ENCODE data around the gene ARHGAP33. TPM values are rescaled to one million over a fixed set of nuclear protein-coding genes. Genes with fewer than 3 reads are reported as not detected.

ARHGAP33 gene
- total RNA-seq, 6 experiments from 2014 or later: 5.4 to 11.0 (median 8.8) TPM

GRCh38 chr19:35729763-35730162, 45.6 kb upstream of the ARHGAP33 start:
- Mint-ChIP-seq H3K36me3 (ENCODE audit: low read depth) (peaks cover 12% of the 10 kb centered on the region), H3K9me3 (no peaks in the 10 kb centered on the region), H3K4me1 (ENCODE audit: low read depth) (no peaks in the 10 kb centered on the region), H3K27me3 (ENCODE audit: insufficient read depth) (peaks cover 6% of the 10 kb centered on the region), H3K27ac (no peak overlapping the region), H3K4me3 (no peak overlapping the region)
- TF ChIP-seq CTCF (IDR thresholded peaks at IDR 0.05): no peak
- DNase-seq: no peak

GRCh38 chr19:35730326-35730725, 45.0 kb upstream of the ARHGAP33 start:
- no peaks in the 10 kb centered on the region for H3K4me1 Mint-ChIP-seq (ENCODE audit: low read depth)
- TF ChIP-seq CTCF (IDR thresholded peaks at IDR 0.05): no peak
- no peaks in the 10 kb centered on the region for H3K9me3 Mint-ChIP-seq
- H3K27me3 Mint-ChIP-seq (ENCODE audit: insufficient read depth): peaks cover 6% of the 10 kb centered on the region
- H3K27ac Mint-ChIP-seq: no peak overlapping the region
- H3K4me3 Mint-ChIP-seq: no peak overlapping the region
- peaks cover 12% of the 10 kb centered on the region for H3K36me3 Mint-ChIP-seq (ENCODE audit: low read depth)
- DNase-seq: no peak

GRCh38 chr19:35731353-35731752, 44.0 kb upstream of the ARHGAP33 start:
- no peak for TF ChIP-seq CTCF (IDR thresholded peaks at IDR 0.05)
- peaks cover 9% of the 10 kb centered on the region for H3K27me3 Mint-ChIP-seq (ENCODE audit: insufficient read depth)
- no peak for DNase-seq
- H3K4me1 Mint-ChIP-seq (ENCODE audit: low read depth): no peaks in the 10 kb centered on the region
- peaks cover 16% of the 10 kb centered on the region for H3K36me3 Mint-ChIP-seq (ENCODE audit: low read depth)
- no peaks in the 10 kb centered on the region for H3K9me3 Mint-ChIP-seq
- no peak overlapping the region; the same call in 1 of the 2 replicates for H3K27ac Mint-ChIP-seq
- H3K4me3 Mint-ChIP-seq: no peak overlapping the region

- TF ChIP-seq CTCF (IDR thresholded peaks at IDR 0.05): no peak
- H3K27me3 Mint-ChIP-seq (ENCODE audit: insufficient read depth): peaks cover 9% of the 10 kb centered on the region
- peaks cover 16% of the 10 kb centered on the region for H3K36me3 Mint-ChIP-seq (ENCODE audit: low read depth)
- no peak overlapping the region for H3K4me3 Mint-ChIP-seq
- H3K9me3 Mint-ChIP-seq: no peaks in the 10 kb centered on the region
- no peak for DNase-seq
- H3K27ac Mint-ChIP-seq: no peak overlapping the region
- H3K4me1 Mint-ChIP-seq (ENCODE audit: low read depth): no peaks in the 10 kb centered on the region
These were observed 43.5 kb upstream of the ARHGAP33 start for GRCh38 chr19:35731779-35732405.

- Mint-ChIP-seq H3K36me3 (ENCODE audit: low read depth) (peaks cover 20% of the 10 kb centered on the region), H3K4me3 (no peak overlapping the region), H3K27ac (no peak overlapping the region), H3K9me3 (no peaks in the 10 kb centered on the region), H3K27me3 (ENCODE audit: insufficient read depth) (peaks cover 8% of the 10 kb centered on the region), H3K4me1 (ENCODE audit: low read depth) (no peaks in the 10 kb centered on the region)
- DNase-seq: no peak
- TF ChIP-seq CTCF (IDR thresholded peaks at IDR 0.05): no peak
These were observed 42.7 kb upstream of the ARHGAP33 start for GRCh38 chr19:35732540-35733179.
